Osteoblast (primary cell): ENCODE results near the gene PLCG2. TPM values are rescaled to one million over a fixed set of nuclear protein-coding genes. Genes with fewer than 3 reads are reported as not detected.
A peak's percentile ranks its signal among the peaks of the same experiment; 100 is the strongest.

Source experiments
- DNase-seq: peaks from one replicate; pipeline ENCODE4 v3.0.0; 2011; ENCODE audit warnings: low spot score, mixed read lengths; ENCODE audit not compliant: insufficient read length; ENCODE audit errors: missing footprints
- H2AFZ ChIP-seq: 2 replicates; pipeline ENCODE4 v1.6.0; 2011; ENCODE audit warnings: mild to moderate bottlenecking, low read length
- H3K27ac ChIP-seq: 2 replicates; pipeline ENCODE4 v1.5.1; 2011; ENCODE audit warnings: mild to moderate bottlenecking, low read depth, low read length, moderate library complexity
- H3K27me3 ChIP-seq: 2 replicates; pipeline ENCODE4 v1.6.0; 2012; ENCODE audit warnings: mild to moderate bottlenecking, control low read depth, inconsistent platforms, low read length, moderate library complexity; ENCODE audit not compliant: insufficient read depth
- H3K36me3 ChIP-seq: 2 replicates; pipeline ENCODE4 v1.5.1; 2011; ENCODE audit warnings: mild to moderate bottlenecking, low read length, control low read depth, moderate library complexity; ENCODE audit not compliant: insufficient read depth
- H3K4me1 ChIP-seq: 2 replicates; pipeline ENCODE4 v1.5.1; 2011; ENCODE audit warnings: mild to moderate bottlenecking, low read length, control low read depth, moderate library complexity; ENCODE audit not compliant: insufficient read depth
- H3K4me2 ChIP-seq: 2 replicates; pipeline ENCODE4 v1.6.0; 2011; ENCODE audit warnings: mild to moderate bottlenecking, low read length; ENCODE audit not compliant: insufficient read depth
- H3K4me3 ChIP-seq: fragments of 200-600 bp; sonication (generic); 3 replicates; pipeline ENCODE4 v1.5.1; 2012; ENCODE audit warnings: mild to moderate bottlenecking, low read length, inconsistent platforms; ENCODE audit not compliant: insufficient read depth
- H3K79me2 ChIP-seq: 2 replicates; pipeline ENCODE4 v1.6.0; 2012; ENCODE audit warnings: mild to moderate bottlenecking, low read length, control low read depth, inconsistent platforms; ENCODE audit not compliant: insufficient read depth
- H3K9me3 ChIP-seq: 2 replicates; pipeline ENCODE4 v1.5.1; 2011; ENCODE audit warnings: low read depth, low read length, control low read depth
- H4K20me1 ChIP-seq: 2 replicates; pipeline ENCODE4 v1.6.0; 2012; ENCODE audit warnings: mild to moderate bottlenecking, low read length, control low read depth; ENCODE audit not compliant: insufficient read depth
- total RNA-seq: library from RNA; depleted of rRNA; stranded (reverse); fragments of >200 nt; gene quantifications from 2 replicates; pipeline ENCODE4 v1.2.3, GENCODE V29; 2012
- TF ChIP-seq, protein P1 (sequence below): IDR thresholded peaks from 2 replicates; pipeline ENCODE4 v1.5.1; 2011; ENCODE audit warnings: mild to moderate bottlenecking, low read depth, low read length, moderate library complexity; ENCODE audit errors: extremely low read depth

PLCG2 gene
- total RNA-seq, 1 donor = 1.1 TPM

DNA sequence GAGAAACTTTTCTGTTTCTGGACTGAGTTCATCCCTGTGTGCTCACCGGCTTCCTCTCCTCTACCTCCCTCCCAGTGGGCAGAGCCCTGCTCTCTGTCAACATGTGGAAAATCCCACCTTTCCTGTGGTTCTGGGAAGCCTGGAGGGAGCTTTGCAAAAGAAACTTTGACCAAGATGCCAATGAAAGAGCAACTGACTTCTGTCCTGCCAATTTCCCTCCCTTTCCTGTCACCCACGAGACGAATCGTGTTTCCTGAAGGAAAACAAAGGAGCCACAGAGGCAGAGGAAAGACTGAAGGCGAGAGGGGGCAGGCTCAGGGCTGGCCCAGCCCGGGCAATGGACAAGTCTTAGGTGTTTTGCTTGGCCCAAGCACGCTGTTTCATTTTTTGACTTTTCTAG lies 82.8 kb downstream of the PLCG2 start:
- no peak overlapping the region for H3K4me3 ChIP-seq
- H2AFZ ChIP-seq = peak overlapping the region; percentile 56
- peaks cover 13% of the 10 kb centered on the region for H3K27me3 ChIP-seq

GRCh38 chr16:81863630-81864352 lies 84.7 kb downstream of the PLCG2 start:
- DNase-seq = no peak
- no peaks in the 10 kb centered on the region for H3K79me2 ChIP-seq
- H3K4me3 ChIP-seq = no peak overlapping the region
- H3K27ac ChIP-seq = no peak overlapping the region
- no peak overlapping the region for H3K4me2 ChIP-seq
- peaks cover 2% of the 10 kb centered on the region for H3K4me1 ChIP-seq
- H2AFZ ChIP-seq = no peak overlapping the region
- TF ChIP-seq, protein P1, sequence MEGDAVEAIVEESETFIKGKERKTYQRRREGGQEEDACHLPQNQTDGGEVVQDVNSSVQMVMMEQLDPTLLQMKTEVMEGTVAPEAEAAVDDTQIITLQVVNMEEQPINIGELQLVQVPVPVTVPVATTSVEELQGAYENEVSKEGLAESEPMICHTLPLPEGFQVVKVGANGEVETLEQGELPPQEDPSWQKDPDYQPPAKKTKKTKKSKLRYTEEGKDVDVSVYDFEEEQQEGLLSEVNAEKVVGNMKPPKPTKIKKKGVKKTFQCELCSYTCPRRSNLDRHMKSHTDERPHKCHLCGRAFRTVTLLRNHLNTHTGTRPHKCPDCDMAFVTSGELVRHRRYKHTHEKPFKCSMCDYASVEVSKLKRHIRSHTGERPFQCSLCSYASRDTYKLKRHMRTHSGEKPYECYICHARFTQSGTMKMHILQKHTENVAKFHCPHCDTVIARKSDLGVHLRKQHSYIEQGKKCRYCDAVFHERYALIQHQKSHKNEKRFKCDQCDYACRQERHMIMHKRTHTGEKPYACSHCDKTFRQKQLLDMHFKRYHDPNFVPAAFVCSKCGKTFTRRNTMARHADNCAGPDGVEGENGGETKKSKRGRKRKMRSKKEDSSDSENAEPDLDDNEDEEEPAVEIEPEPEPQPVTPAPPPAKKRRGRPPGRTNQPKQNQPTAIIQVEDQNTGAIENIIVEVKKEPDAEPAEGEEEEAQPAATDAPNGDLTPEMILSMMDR = no peak
- peaks cover 13% of the 10 kb centered on the region for H3K27me3 ChIP-seq
- no peaks in the 10 kb centered on the region for H3K36me3 ChIP-seq
- H3K9me3 ChIP-seq = no peaks in the 10 kb centered on the region
- no peaks in the 10 kb centered on the region for H4K20me1 ChIP-seq

More for the DNA sequence above, 82.8 kb downstream of the PLCG2 start:
- Histone ChIP-seq H3K4me1 (peaks cover 2% of the 10 kb centered on the region), H4K20me1 (no peaks in the 10 kb centered on the region), H3K27ac (no peak overlapping the region), H3K79me2 (no peaks in the 10 kb centered on the region), H3K9me3 (no peaks in the 10 kb centered on the region), H3K4me2 (peak overlapping the region; percentile 41), H3K36me3 (no peaks in the 10 kb centered on the region)
- no peak for DNase-seq
- TF ChIP-seq, protein P1 = no peak

DNA sequence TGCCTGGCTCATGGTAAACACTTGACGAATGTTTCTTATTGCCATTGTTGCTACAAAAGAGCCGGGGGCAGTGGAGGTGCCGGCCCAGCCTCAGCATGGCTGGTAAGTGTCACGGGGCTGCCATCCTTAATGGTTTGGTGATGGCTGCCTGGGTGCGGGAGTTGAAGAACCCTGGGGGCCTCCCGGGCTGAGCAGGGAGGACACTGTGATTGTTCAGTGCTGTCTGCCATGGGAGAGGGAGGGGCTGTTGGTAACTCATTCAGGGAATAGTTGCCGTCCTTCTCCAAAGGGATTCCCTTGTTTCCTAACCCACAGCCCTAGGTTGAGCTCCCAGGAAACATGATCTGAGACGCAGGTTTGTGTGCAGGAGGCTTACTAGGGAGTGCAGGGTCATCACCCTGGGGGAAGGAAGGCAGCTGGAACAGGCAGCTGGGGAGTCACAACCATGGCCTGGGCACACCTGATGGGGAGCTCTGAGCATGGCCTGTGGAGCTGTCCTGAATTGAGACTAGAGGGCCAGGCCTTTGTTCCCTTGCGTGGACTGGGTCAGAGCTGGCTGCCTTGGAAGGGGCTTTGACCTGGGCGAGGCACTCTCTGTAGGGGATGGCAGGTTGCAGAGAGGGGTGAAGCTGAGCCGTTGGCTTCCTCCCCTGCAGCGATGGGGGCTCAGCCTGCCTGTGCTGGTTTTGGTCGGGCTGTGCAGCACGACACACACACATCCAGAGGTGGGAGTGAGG lies 85.7 kb downstream of the PLCG2 start:
- H3K4me2 ChIP-seq = no peak overlapping the region
- H2AFZ ChIP-seq = no peak overlapping the region
- TF ChIP-seq, protein P1 = no peak
- H3K79me2 ChIP-seq = no peaks in the 10 kb centered on the region
- no peaks in the 10 kb centered on the region for H4K20me1 ChIP-seq
- no peaks in the 10 kb centered on the region for H3K9me3 ChIP-seq
- H3K4me3 ChIP-seq = no peak overlapping the region
- peaks cover 13% of the 10 kb centered on the region for H3K27me3 ChIP-seq
- DNase-seq = peak; percentile 66
- peaks cover 2% of the 10 kb centered on the region for H3K4me1 ChIP-seq
- H3K27ac ChIP-seq = no peak overlapping the region
- H3K36me3 ChIP-seq = no peaks in the 10 kb centered on the region

GRCh38 chr16:81866820-81867440 lies 87.8 kb downstream of the PLCG2 start:
- Histone ChIP-seq H3K36me3 (no peaks in the 10 kb centered on the region), H3K27me3 (peaks cover 15% of the 10 kb centered on the region), H3K9me3 (no peaks in the 10 kb centered on the region), H4K20me1 (no peaks in the 10 kb centered on the region), H2AFZ (no peak overlapping the region), H3K79me2 (no peaks in the 10 kb centered on the region), H3K27ac (no peak overlapping the region), H3K4me1 (no peaks in the 10 kb centered on the region), H3K4me3 (no peak overlapping the region), H3K4me2 (no peak overlapping the region)
- no peak for DNase-seq
- TF ChIP-seq, protein P1 = no peak
